Spleen (tissue), 11 donors: ENCODE data around the gene COL4A2. TPM values are rescaled to one million over a fixed set of nuclear protein-coding genes. Genes with fewer than 3 reads are reported as not detected.

ENCODE experiments used
- DNase-seq: peaks from one replicate; pipeline ENCODE4 v3.0.0-alpha.2; 2020
- H3K27ac ChIP-seq, 8 donors: fragments of 200-600 bp; sonication (generic) in 7 of 8; 1 replicate in 4 of 8; 2 replicates in 4 of 8; pipeline versions ENCODE4 v1.5.0 to v1.8.0; 2016 to 2021; ENCODE audit warnings: inconsistent platforms in 4 of 8, mild to moderate bottlenecking in 4 of 8, moderate library complexity in 1 of 8
- H3K27me3 ChIP-seq, 7 donors: fragments of 200-600 bp; sonication (generic) in 6 of 7; replicated peaks in 1 of 7; 1 replicate in 4 of 7; 2 replicates in 3 of 7; pipeline versions ENCODE4 v1.5.0 to v1.8.0; 2016 to 2021; ENCODE audit warnings: inconsistent platforms in 3 of 7, mild to moderate bottlenecking in 1 of 7
- H3K36me3 ChIP-seq, 6 donors: fragments of 200-600 bp; sonication (generic) in 5 of 6; 1 replicate in 4 of 6; 2 replicates in 2 of 6; pipeline versions ENCODE4 v1.5.0 to v1.8.0; 2016 to 2021; ENCODE audit warnings: inconsistent platforms in 2 of 6
- H3K4me1 ChIP-seq, 6 donors: fragments of 200-600 bp; sonication (generic) in 5 of 6; 1 replicate in 3 of 6; 2 replicates in 3 of 6; pipeline versions ENCODE4 v1.5.0 to v1.8.0; 2016 to 2021; ENCODE audit warnings: inconsistent platforms in 3 of 6
- H3K4me3 ChIP-seq, 8 donors: fragments of 200-600 bp; sonication (generic) in 7 of 8; 1 replicate in 4 of 8; 2 replicates in 4 of 8; pipeline versions ENCODE4 v1.5.0 to v1.8.0; 2016 to 2021; ENCODE audit warnings: inconsistent platforms in 4 of 8, mild to moderate bottlenecking in 4 of 8, moderate library complexity in 2 of 8
- H3K9me3 ChIP-seq, 8 donors: fragments of 200-600 bp; sonication (generic) in 7 of 8; 1 replicate in 4 of 8; 2 replicates in 4 of 8; pipeline versions ENCODE4 v1.5.0 to v1.8.0; 2016 to 2021; ENCODE audit warnings: inconsistent platforms in 4 of 8
- CTCF ChIP-seq, 11 experiments: fragments of 200-600 bp in 7 of 11; fragments of 450-650 bp in 4 of 11; sonication (generic) in 4 of 11; IDR thresholded peaks in 8 of 11; conservative IDR thresholded peaks in 3 of 11; 1 replicate in 7 of 11; 2 replicates in 4 of 11; pipeline versions ENCODE4 v1.4.0 to v1.8.0; 2016 to 2021; ENCODE audit warnings: antibody characterized with exemption in 11 of 11, inconsistent platforms in 4 of 11, mild to moderate bottlenecking in 1 of 11
- POLR2A ChIP-seq, 3 donors: fragments of 450-650 bp; IDR thresholded peaks; one replicate each; pipeline ENCODE4 v1.5.1; 2017; ENCODE audit warnings: antibody characterized with exemption in 3 of 3, mild to moderate bottlenecking in 1 of 3
- POLR2AphosphoS5 ChIP-seq, 3 donors: sonication (generic); formaldehyde crosslinking; IDR thresholded peaks; one replicate each; pipeline ENCODE4 v1.5.1; 2017; ENCODE audit warnings: antibody characterized with exemption in 3 of 3
- WGBS, 5 donors: extraction: QIAGEN DNeasy Blood & Tissue Kit in 3 of 5; methylation state at CpG; one replicate each; pipeline versions ENCODE4 v1.1.5 to v1.1.7; 2013 to 2018; 5-methylcytosine and 5-hydroxymethylcytosine counted together
- intact Hi-C: fragments of 100-400 bp; cut with DNase I; formaldehyde crosslinking; loops from one replicate; pipeline ENCODE4 v1.15.0; 2023; ENCODE audit warnings: low total_unique reads
- polyA plus RNA-seq, 3 donors: library from polyadenylated mRNA; stranded (reverse); fragments of 200-250 nt; gene quantifications; one replicate each; pipeline ENCODE4 v1.2.1, GENCODE V29; 2013
- total RNA-seq, 7 donors: library from RNA; depleted of rRNA in 3 of 7; stranded (reverse); fragments of >200 nt in 3 of 7; fragmentation: NEBNext Ultra II Directional in 4 of 7; extraction: Animal tissue kit (Norgen Biotek cat#: 25700) in 4 of 7; gene quantifications; one replicate each; pipeline versions ENCODE4 v1.1.0 to v1.2.1, GENCODE V29; 2016 to 2021
- donor health status: healthy with polysubstance abuse.
- donor health status: DM: no; HTN: no; CAD: no; lungs with moderate emphysema.
- donor health status: DM: no; HTN: no; CAD: no.
- donor health status: Bipolar disorder and iron deficiency.
- donor health status: healthy.
- donor health status: DM: no; HTN: no; CAD: no.
- donor health status: DM: yes; HTN: yes; CAD: no.

COL4A2 gene
- total and polyA plus RNA-seq, 10 donors: 52.6 to 712 (median 337) TPM

- no peak overlapping the region for H3K27ac ChIP-seq
- WGBS, 5 donors: 70 to 90% (median 86%) methylated on average over 10 of the region's 10 CpGs
- TF ChIP-seq POLR2AphosphoS5 (IDR thresholded peaks at IDR 0.05): peak in 2 of 3 donors; percentile 20 to 51
- no peak for TF ChIP-seq CTCF (IDR thresholded peaks at IDR 0.05 in 8 of 11, conservative IDR thresholded peaks at IDR 0.05 in 3 of 11)
- no peak for TF ChIP-seq POLR2A (IDR thresholded peaks at IDR 0.05)
- peaks cover 0 to 33% (median 0%) of the 10 kb centered on the region in 7 donors for H3K27me3 ChIP-seq
- H3K9me3 ChIP-seq: no peaks in the 10 kb centered on the region
- intact Hi-C loops: no loop called here
- DNase-seq: no peak
- H3K36me3 ChIP-seq: peaks cover 0 to 29% (median 0%) of the 10 kb centered on the region in 6 donors
- peaks cover 0 to 54% (median 10%) of the 10 kb centered on the region in 6 donors for H3K4me1 ChIP-seq
- no peak overlapping the region for H3K4me3 ChIP-seq
These were observed 9.1 kb downstream of the COL4A2 start for GRCh38 chr13:110316196-110316595.

- Histone ChIP-seq H3K36me3 (peaks cover 0 to 27% (median 0%) of the 10 kb centered on the region in 6 donors), H3K27ac (no peak overlapping the region), H3K4me3 (no peak overlapping the region), H3K4me1 (peaks cover 0 to 45% (median 5%) of the 10 kb centered on the region in 6 donors), H3K27me3 (peaks cover 0 to 28% (median 0%) of the 10 kb centered on the region in 7 donors), H3K9me3 (no peaks in the 10 kb centered on the region)
- intact Hi-C loops: no loop called here
- WGBS, 5 donors: 65 to 95% (median 91%) methylated on average over 5 of the region's 5 CpGs
- TF ChIP-seq POLR2AphosphoS5 (IDR thresholded peaks at IDR 0.05): no peak
- no peak for TF ChIP-seq POLR2A (IDR thresholded peaks at IDR 0.05)
- no peak for TF ChIP-seq CTCF (IDR thresholded peaks at IDR 0.05 in 8 of 11, conservative IDR thresholded peaks at IDR 0.05 in 3 of 11)
- DNase-seq: no peak
These were observed 10.0 kb downstream of the COL4A2 start for GRCh38 chr13:110317093-110317492.

GRCh38 chr13:110317496-110318195, 10.6 kb downstream of the COL4A2 start:
- Histone ChIP-seq H3K36me3 (peaks cover 0 to 27% (median 0%) of the 10 kb centered on the region in 6 donors), H3K9me3 (no peaks in the 10 kb centered on the region), H3K27me3 (peaks cover 0 to 28% (median 0%) of the 10 kb centered on the region in 7 donors), H3K4me3 (no peak overlapping the region), H3K27ac (no peak overlapping the region), H3K4me1 (peaks cover 0 to 47% (median 6%) of the 10 kb centered on the region in 6 donors)
- no peak for DNase-seq
- intact Hi-C loops: no loop called here
- TF ChIP-seq POLR2AphosphoS5 (IDR thresholded peaks at IDR 0.05) (peak in 1 of 3 donors; percentile 27), CTCF (IDR thresholded peaks at IDR 0.05 in 8 of 11, conservative IDR thresholded peaks at IDR 0.05 in 3 of 11) (no peak)
- 79 to 85% (median 80%) methylated on average over 13 of the region's 13 CpGs for WGBS, 5 donors

- peaks cover 0 to 58% (median 10%) of the 10 kb centered on the region in 6 donors for H3K4me1 ChIP-seq
- peaks cover 0 to 26% (median 0%) of the 10 kb centered on the region in 7 donors for H3K27me3 ChIP-seq
- WGBS, 5 donors: 73 to 76% (median 76%) methylated on average over 7 of the region's 7 CpGs
- no peaks in the 10 kb centered on the region for H3K9me3 ChIP-seq
- H3K27ac ChIP-seq: no peak overlapping the region
- H3K4me3 ChIP-seq: no peak overlapping the region
- DNase-seq: no peak
- no peak for TF ChIP-seq CTCF (IDR thresholded peaks at IDR 0.05 in 8 of 11, conservative IDR thresholded peaks at IDR 0.05 in 3 of 11)
- no peak for TF ChIP-seq POLR2A (IDR thresholded peaks at IDR 0.05)
- TF ChIP-seq POLR2AphosphoS5 (IDR thresholded peaks at IDR 0.05): no peak
- intact Hi-C loops: no loop called here
- peaks cover 0 to 27% (median 0%) of the 10 kb centered on the region in 6 donors for H3K36me3 ChIP-seq
These were observed 11.8 kb downstream of the COL4A2 start for GRCh38 chr13:110318920-110319319.
